GM10266 (cell line): ENCODE data around the gene MOB3C.

ENCODE experiments used
- DNase-seq: peaks from one replicate; pipeline ENCODE4 v3.0.0; 2012; ENCODE audit errors: extremely low spot score
- TF ChIP-seq, protein P1 (sequence below): IDR thresholded peaks from 2 replicates; pipeline ENCODE4 v1.5.1; 2012; ENCODE audit warnings: mild to moderate bottlenecking, low read depth; ENCODE audit not compliant: control insufficient read depth, insufficient read depth; ENCODE audit errors: missing control alignments

MOB3C gene

DNA sequence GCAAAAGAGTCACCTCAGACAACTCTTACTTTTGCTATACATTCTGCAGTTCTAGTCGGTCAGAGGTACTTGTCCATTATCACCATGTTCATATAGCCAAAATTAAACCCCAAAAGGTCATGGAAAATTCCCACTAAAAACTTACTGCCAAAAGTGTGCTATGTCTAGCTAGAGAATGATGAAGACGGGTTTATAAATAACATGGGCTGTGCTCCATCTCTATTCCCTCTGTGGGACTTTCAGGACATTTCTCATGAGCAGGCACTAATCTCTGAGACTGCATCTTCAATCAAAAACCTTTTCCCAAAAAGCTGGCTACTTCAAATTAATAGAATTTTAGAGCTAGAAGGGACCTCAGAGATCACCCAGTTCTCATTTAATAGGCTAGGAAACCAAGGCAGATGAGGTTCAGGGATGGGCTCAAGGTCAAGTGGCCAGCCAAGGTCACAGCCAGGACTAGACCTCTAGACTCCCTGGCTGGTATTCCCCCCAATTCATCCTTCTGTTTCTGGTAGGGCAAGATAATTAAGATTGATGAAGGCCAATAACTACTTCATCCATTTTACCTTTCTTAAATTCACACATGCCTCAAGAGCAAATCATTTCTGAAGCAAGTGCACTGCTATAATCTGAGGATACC is 21.0 kb upstream of the MOB3C start:
- DNase-seq: no peak
- TF ChIP-seq, protein P1, sequence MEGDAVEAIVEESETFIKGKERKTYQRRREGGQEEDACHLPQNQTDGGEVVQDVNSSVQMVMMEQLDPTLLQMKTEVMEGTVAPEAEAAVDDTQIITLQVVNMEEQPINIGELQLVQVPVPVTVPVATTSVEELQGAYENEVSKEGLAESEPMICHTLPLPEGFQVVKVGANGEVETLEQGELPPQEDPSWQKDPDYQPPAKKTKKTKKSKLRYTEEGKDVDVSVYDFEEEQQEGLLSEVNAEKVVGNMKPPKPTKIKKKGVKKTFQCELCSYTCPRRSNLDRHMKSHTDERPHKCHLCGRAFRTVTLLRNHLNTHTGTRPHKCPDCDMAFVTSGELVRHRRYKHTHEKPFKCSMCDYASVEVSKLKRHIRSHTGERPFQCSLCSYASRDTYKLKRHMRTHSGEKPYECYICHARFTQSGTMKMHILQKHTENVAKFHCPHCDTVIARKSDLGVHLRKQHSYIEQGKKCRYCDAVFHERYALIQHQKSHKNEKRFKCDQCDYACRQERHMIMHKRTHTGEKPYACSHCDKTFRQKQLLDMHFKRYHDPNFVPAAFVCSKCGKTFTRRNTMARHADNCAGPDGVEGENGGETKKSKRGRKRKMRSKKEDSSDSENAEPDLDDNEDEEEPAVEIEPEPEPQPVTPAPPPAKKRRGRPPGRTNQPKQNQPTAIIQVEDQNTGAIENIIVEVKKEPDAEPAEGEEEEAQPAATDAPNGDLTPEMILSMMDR: no peak

GRCh38 chr1:46635205-46635604 is 18.6 kb upstream of the MOB3C start:
- TF ChIP-seq, protein P1: no peak
- DNase-seq: no peak

DNA sequence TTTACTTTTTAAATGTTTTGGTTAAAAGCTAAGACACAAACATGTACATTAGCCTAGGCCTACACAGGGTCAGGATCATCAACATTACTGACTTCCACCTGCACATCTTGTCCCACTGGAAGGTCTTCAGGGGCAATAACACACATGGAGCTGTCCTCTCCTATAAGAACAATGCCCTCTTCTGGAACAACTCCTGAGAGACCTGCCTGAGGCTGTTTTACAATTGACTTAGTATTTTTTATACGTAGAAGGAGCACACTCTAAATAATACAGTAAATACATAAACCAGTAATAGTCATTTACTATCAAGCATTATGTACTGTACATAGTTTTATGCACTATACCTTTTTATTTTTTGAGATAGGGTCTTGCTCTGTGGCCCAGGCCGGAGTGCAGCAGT is 14.1 kb upstream of the MOB3C start:
- DNase-seq: no peak
- TF ChIP-seq, protein P1: no peak

DNA sequence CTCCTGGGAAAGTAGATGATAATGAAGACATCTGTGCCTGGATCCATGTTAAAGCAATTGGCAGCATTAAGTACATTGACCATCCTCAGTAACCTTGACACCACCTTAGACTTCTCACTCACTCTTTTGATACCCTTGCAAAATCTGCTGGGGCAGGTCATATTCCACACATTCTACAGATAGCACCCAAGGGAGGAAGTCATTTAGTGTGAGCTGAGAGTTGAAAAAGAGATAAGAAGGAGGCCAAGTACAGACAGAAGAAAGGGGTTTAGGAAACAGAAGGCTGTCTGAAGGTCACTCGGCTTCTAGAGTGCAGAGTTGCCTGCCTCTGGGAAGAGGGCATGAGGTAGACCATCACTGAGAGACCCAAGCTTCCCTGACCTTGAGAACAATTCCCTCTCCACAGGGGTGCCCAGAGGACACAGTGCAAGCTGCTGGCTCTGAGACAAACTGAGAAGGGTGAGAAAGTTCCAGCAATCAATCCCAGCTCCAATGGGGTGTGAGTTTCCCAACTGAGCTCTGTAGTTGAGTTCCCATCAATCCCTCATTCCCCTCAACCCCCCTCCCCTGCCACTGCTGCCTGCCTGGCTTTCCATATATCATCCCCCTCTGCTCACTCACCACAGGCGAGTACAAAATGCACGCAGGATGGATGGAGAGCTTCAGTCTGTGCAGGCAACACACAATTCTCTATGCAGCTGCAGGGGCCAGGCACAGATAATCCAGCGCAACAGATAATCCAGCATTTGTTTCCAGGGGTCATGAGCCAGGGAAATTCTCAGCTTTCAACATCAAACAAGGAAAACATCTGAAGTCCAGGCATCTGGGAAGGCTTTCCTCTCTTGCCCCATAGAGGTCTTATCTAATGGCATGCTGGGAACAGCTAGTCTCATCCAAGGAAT is 7.4 kb upstream of the MOB3C start:
- TF ChIP-seq, protein P1: no peak
- no peak for DNase-seq

- TF ChIP-seq, protein P1: peak; percentile 57
- DNase-seq: no peak
These were observed 5.7 kb upstream of the MOB3C start for GRCh38 chr1:46622344-46622743.

DNA sequence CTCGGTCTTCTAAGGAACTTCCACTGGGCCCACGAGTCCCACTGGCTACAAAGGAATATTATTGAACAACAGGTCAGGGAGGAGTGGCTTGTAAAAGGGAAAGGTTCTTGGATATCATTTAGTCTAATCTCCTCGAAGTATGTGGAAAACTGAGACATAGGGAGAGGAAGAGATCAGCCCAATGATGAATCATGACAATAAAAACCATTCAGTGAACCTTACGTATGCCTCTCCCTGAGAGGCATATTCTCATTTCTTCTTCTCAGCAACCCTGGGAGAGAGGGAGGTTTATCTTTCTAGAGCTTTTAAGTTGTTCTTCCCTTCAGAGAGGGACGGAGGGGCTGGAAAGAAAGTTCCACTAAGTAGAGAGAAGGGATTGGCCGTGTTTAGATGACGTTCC is 5.3 kb upstream of the MOB3C start:
- DNase-seq: no peak

More for the DNA sequence above, 5.3 kb upstream of the MOB3C start:
- TF ChIP-seq, protein P1: no peak
